RWPE2 (cell line): Measurements from ENCODE around the gene RBBP8NL.

Experiments used
- ATAC-seq: fragments of 200-7000 bp; cut with Tn5 transposase; 3 replicates; pipeline ENCODE4 v1.9.1; 2021; ENCODE audit warnings: low read depth
- DNase-seq: peaks from one replicate; pipeline ENCODE4 v3.0.0-alpha.2; 2020; ENCODE audit warnings: low spot score
- H3K27ac ChIP-seq: fragments of 450-650 bp; 2 replicates; pipeline ENCODE4 v1.5.1; 2017; ENCODE audit warnings: mild to moderate bottlenecking; ENCODE audit not compliant: poor library complexity, severe bottlenecking
- H3K27me3 ChIP-seq: fragments of 250-450 bp; sonication (Bioruptor Pico); 2 replicates; pipeline ENCODE4 v1.5.1; 2021; ENCODE audit warnings: mild to moderate bottlenecking, moderate library complexity; ENCODE audit not compliant: insufficient read depth, poor library complexity, severe bottlenecking
- H3K36me3 ChIP-seq: fragments of 250-450 bp; sonication (Bioruptor Pico); 2 replicates; pipeline ENCODE4 v1.5.1; 2020; ENCODE audit warnings: low read depth, mild to moderate bottlenecking, moderate library complexity
- H3K4me1 ChIP-seq: fragments of 250-450 bp; sonication (Bioruptor Pico); 2 replicates; pipeline ENCODE4 v1.5.1; 2021; ENCODE audit warnings: mild to moderate bottlenecking, moderate library complexity; ENCODE audit not compliant: insufficient read depth, poor library complexity, severe bottlenecking
- H3K4me3 ChIP-seq: fragments of 250-450 bp; sonication (Bioruptor Pico); 2 replicates; pipeline ENCODE4 v1.5.1; 2021; ENCODE audit warnings: mild to moderate bottlenecking, moderate library complexity; ENCODE audit not compliant: severe bottlenecking
- H3K9me3 ChIP-seq: fragments of 250-450 bp; sonication (Bioruptor Pico); 2 replicates; pipeline ENCODE4 v1.5.1; 2021; ENCODE audit warnings: mild to moderate bottlenecking, moderate library complexity; ENCODE audit not compliant: severe bottlenecking
- CTCF ChIP-seq: fragments of 450-650 bp; IDR thresholded peaks from one replicate; pipeline ENCODE4 v1.5.1; 2017; ENCODE audit warnings: mild to moderate bottlenecking, moderate library complexity; ENCODE audit not compliant: poor library complexity, severe bottlenecking

The RBBP8NL gene

DNA sequence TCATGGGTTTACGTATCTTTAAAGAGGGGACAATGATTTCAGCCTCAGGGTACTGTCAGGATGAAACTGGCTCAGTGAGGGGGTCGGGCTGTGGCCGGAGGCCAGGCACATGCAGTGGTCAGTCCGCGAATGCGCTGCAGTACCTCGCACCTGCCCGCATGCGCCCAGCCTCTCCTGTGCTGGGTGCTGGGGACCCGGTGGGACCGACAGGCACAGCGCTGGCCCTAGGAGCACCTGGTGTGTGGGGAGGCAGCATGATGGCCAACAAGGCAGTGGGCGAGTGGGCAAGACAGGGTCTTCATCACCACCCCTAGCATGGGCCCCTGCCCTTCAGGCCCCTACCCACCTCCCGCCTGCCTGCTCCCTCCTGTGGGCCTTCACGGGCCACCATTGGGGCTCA is 19.3 kb downstream of the RBBP8NL start:
- DNase-seq: peak; percentile 85
- Histone ChIP-seq H3K36me3 (no peaks in the 10 kb centered on the region), H3K9me3 (no peaks in the 10 kb centered on the region), H3K4me1 (no peaks in the 10 kb centered on the region), H3K27ac (no peak overlapping the region), H3K27me3 (no peaks in the 10 kb centered on the region), H3K4me3 (no peak overlapping the region)
- no peak for ATAC-seq
- TF ChIP-seq CTCF: no peak

- DNase-seq: peak; percentile 89
- peak; percentile 41 for TF ChIP-seq CTCF
- Histone ChIP-seq H3K9me3 (no peaks in the 10 kb centered on the region), H3K4me3 (peak within 1 kb of the TSS; percentile 97), H3K27ac (peak within 1 kb of the TSS; percentile 49), H3K4me1 (no peaks in the 10 kb centered on the region), H3K27me3 (no peaks in the 10 kb centered on the region), H3K36me3 (no peaks in the 10 kb centered on the region)
- ATAC-seq: peak; percentile 84
These were observed 19.9 kb downstream of the RBBP8NL start, which contains the start of gene CABLES2 for GRCh38 chr20:62407221-62407992. Gene CABLES2, minus strand, starts transcription at chr20:62407285. Its CDS starts 9 bp downstream, at chr20:62407276.

DNA sequence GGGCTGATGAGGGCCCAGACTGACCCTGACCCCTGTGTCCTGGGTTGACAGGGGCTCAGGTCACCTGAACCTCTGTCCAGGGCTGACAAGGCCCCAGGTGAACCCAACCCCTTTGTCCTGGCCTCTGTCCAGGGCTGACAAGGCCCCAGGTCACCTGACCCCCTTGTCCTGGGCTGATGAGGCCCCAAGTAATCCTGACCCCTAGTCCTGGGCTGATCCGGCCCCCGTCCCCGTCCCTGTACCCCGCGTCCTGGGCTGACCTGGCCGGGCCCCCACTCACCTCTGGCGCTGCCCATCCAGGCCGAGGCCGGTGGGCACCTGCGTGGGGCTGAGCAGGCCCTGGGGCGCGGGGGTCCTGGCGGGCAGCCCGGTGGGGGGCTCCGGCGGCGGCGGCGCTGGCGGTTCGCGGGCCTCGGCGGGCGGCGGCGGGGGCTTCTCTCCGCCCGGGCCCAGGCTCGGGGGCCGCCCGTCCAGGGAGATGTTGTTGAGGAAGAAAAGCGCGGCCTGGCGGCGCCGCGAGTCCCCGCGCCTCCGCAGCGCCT is 20.6 kb downstream of the RBBP8NL start:
- ATAC-seq (no peak), DNase-seq (peak; percentile 84)
- H3K4me1 ChIP-seq: no peaks in the 10 kb centered on the region
- H3K9me3 ChIP-seq: no peaks in the 10 kb centered on the region
- peak overlapping the region; percentile 97 for H3K4me3 ChIP-seq
- TF ChIP-seq CTCF: no peak
- no peaks in the 10 kb centered on the region for H3K27me3 ChIP-seq
- H3K36me3 ChIP-seq: no peaks in the 10 kb centered on the region
- peak overlapping the region; percentile 49 for H3K27ac ChIP-seq

GRCh38 chr20:62405981-62406513 is 21.3 kb downstream of the RBBP8NL start:
- Histone ChIP-seq H3K4me3 (peak overlapping the region; percentile 97), H3K36me3 (no peaks in the 10 kb centered on the region), H3K27me3 (no peaks in the 10 kb centered on the region), H3K4me1 (no peaks in the 10 kb centered on the region), H3K9me3 (no peaks in the 10 kb centered on the region), H3K27ac (peak overlapping the region; percentile 49)
- TF ChIP-seq CTCF: no peak
- no peak for ATAC-seq
- DNase-seq: peak; percentile 88
